ENCODE results near the gene TNFAIP8L3.

The TNFAIP8L3 gene

GRCh38 chr15:51114437-51115119, 19.9 kb upstream of the TNFAIP8L3 start:
- DNase-seq, result no peak

GRCh38 chr15:51112078-51112477, 17.4 kb upstream of the TNFAIP8L3 start:
- DNase-seq, result no peak

- DNase-seq, result no peak
These were observed 16.4 kb upstream of the TNFAIP8L3 start for GRCh38 chr15:51111061-51111460.

- no peak for DNase-seq
These were observed 15.5 kb upstream of the TNFAIP8L3 start for GRCh38 chr15:51110171-51110570.

- DNase-seq, result no peak
These were observed 14.3 kb upstream of the TNFAIP8L3 start for GRCh38 chr15:51108933-51109550.

GRCh38 chr15:51107612-51108011, 12.9 kb upstream of the TNFAIP8L3 start:
- no peak for DNase-seq

- DNase-seq, result no peak
These were observed 11.8 kb upstream of the TNFAIP8L3 start for GRCh38 chr15:51106481-51106880.

GRCh38 chr15:51105430-51106016, 10.8 kb upstream of the TNFAIP8L3 start:
- no peak for DNase-seq

GRCh38 chr15:51104512-51104911, 9.8 kb upstream of the TNFAIP8L3 start:
- no peak for DNase-seq

- DNase-seq, result no peak
These were observed 8.6 kb upstream of the TNFAIP8L3 start for GRCh38 chr15:51103330-51103729.

- DNase-seq, result no peak
These were observed 6.2 kb upstream of the TNFAIP8L3 start for GRCh38 chr15:51100785-51101489.

- DNase-seq, result no peak
These were observed 4.5 kb upstream of the TNFAIP8L3 start for GRCh38 chr15:51099185-51099584.

GRCh38 chr15:51098331-51098619, 3.6 kb upstream of the TNFAIP8L3 start:
- no peak for DNase-seq

- no peak for DNase-seq
These were observed 3.0 kb upstream of the TNFAIP8L3 start for GRCh38 chr15:51097553-51098330.

- DNase-seq, result no peak
These were observed 2.3 kb upstream of the TNFAIP8L3 start for GRCh38 chr15:51096976-51097375.

- DNase-seq, result no peak
These were observed 1.1 kb upstream of the TNFAIP8L3 start for GRCh38 chr15:51095681-51096331.

GRCh38 chr15:51093839-51094605, 684 bp downstream of the TNFAIP8L3 start:
- no peak for DNase-seq

GRCh38 chr15:51093488-51093838, 1.2 kb downstream of the TNFAIP8L3 start:
- no peak for DNase-seq

GRCh38 chr15:51092480-51093040, 2.1 kb downstream of the TNFAIP8L3 start:
- DNase-seq, result no peak

GRCh38 chr15:51090753-51091152, 4.0 kb downstream of the TNFAIP8L3 start:
- no peak for DNase-seq

- DNase-seq, result no peak
These were observed 4.8 kb downstream of the TNFAIP8L3 start for GRCh38 chr15:51089699-51090453.

Data from activated CD8-positive, alpha-beta memory T cell treated with anti-CD3 and anti-CD28 coated beads for 24 hours (primary cell).